ENCODE results near the gene RASSF6. TPM values are rescaled to one million over a fixed set of nuclear protein-coding genes. Genes with fewer than 3 reads are reported as not detected.
"Not testable (repeated sequence)": the region's sequence is repeated elsewhere in the genome, so short reads cannot be mapped to it uniquely, and the experiment has no call there.

RASSF6 gene
- polyA plus RNA-seq, 10 donors = 0.04 to 0.49 (median 0.19) TPM; not detected in 2

GRCh38 chr4:73577371-73577770, 42.9 kb downstream of the RASSF6 start:
- DNase-seq = no peak

- no peak for DNase-seq
Measured at GRCh38 chr4:73576381-73576780, 43.9 kb downstream of the RASSF6 start.

GRCh38 chr4:73575660-73576059, 44.6 kb downstream of the RASSF6 start:
- DNase-seq = no peak

- peak; percentile 65 to 76 (median 75) for DNase-seq
Measured at GRCh38 chr4:73573794-73574528, 46.3 kb downstream of the RASSF6 start.

- not testable (repeated sequence) for DNase-seq
Measured at GRCh38 chr4:73550865-73551264, 69.4 kb downstream of the RASSF6 start.

- no peak for DNase-seq
Measured at GRCh38 chr4:73544620-73545019, 75.6 kb downstream of the RASSF6 start.

GRCh38 chr4:73541251-73541650, 79.0 kb downstream of the RASSF6 start:
- DNase-seq = no peak

GRCh38 chr4:73540826-73541225, 79.4 kb downstream of the RASSF6 start:
- DNase-seq = no peak

GRCh38 chr4:73539386-73539785, 80.8 kb downstream of the RASSF6 start:
- peak in 1 of 3 donors; percentile 2 for DNase-seq

GRCh38 chr4:73538162-73538561, 82.1 kb downstream of the RASSF6 start:
- DNase-seq = no peak

- no peak for DNase-seq
Measured at GRCh38 chr4:73533515-73534422, 86.5 kb downstream of the RASSF6 start.

GRCh38 chr4:73528171-73528570, 92.1 kb downstream of the RASSF6 start:
- DNase-seq = no peak

- no peak for DNase-seq
Measured at GRCh38 chr4:73527196-73527595, 93.0 kb downstream of the RASSF6 start.

GRCh38 chr4:73525611-73526010, 94.6 kb downstream of the RASSF6 start:
- DNase-seq = no peak

GRCh38 chr4:73523126-73523525, 97.1 kb downstream of the RASSF6 start:
- DNase-seq = no peak

Other genes starting within 250 kb of the RASSF6 start
- gene ALB, start 216.1 kb downstream of the RASSF6 start, polyA plus RNA-seq (ENCODE audit: insufficient read length in 10 of 10) = 100 to 1,000 TPM in 1 of 10 donors, 10 to 100 TPM in 1, 1 to 10 TPM in 1, under 1 TPM in 6, not detected in 1; 0.37 to 112 (median 0.87) TPM
- 10 to 100 TPM in 1 of 10 donors, 1 to 10 TPM in 1, under 1 TPM in 5, not detected in 3; 0.27 to 20.1 (median 0.45) TPM for gene AFP, start 184.2 kb downstream of the RASSF6 start, polyA plus RNA-seq (ENCODE audit: insufficient read length in 10 of 10)
- gene AFM, start 138.7 kb downstream of the RASSF6 start, polyA plus RNA-seq (ENCODE audit: insufficient read length in 10 of 10) = under 1 TPM in 1 of 10 donors, not detected in 9; 0.08 TPM
- 10 to 100 TPM in 1 of 10 donors, 1 to 10 TPM in 9; 2.1 to 11.9 (median 4.3) TPM for gene CXCL8, start 120.1 kb upstream of the RASSF6 start, polyA plus RNA-seq (ENCODE audit: insufficient read length in 10 of 10)
- under 1 TPM in 5 of 10 donors, not detected in 5; 0.08 to 0.34 (median 0.30) TPM for gene CXCL6, start 216.2 kb upstream of the RASSF6 start, polyA plus RNA-seq (ENCODE audit: insufficient read length in 10 of 10)
- not detected for gene PF4V1, start 232.9 kb upstream of the RASSF6 start, polyA plus RNA-seq (ENCODE audit: insufficient read length in 10 of 10)
- gene CXCL1, start 249.0 kb upstream of the RASSF6 start, polyA plus RNA-seq (ENCODE audit: insufficient read length in 10 of 10) = 1 to 10 TPM in 1 of 10 donors, under 1 TPM in 7, not detected in 2; 0.31 to 1.4 (median 0.53) TPM

Data from muscle of back (tissue), 11 donors.